Mesenchymal stem cell (in vitro differentiated cells and primary cell): ENCODE results near the gene SPTLC1.

Experiments
- DNase-seq: peaks from one replicate; pipeline ENCODE4 v3.0.0-alpha.2; 2013
- H2AFZ ChIP-seq: one replicate; pipeline ENCODE4 v1.6.1; 2013; ENCODE audit warnings: low read depth, mild to moderate bottlenecking, control low read depth, inconsistent platforms, low read length, moderate library complexity
- H2AK5ac ChIP-seq: 2 replicates; pipeline ENCODE4 v1.6.1; 2013; ENCODE audit warnings: low read length, moderate library complexity, mild to moderate bottlenecking, inconsistent platforms; ENCODE audit not compliant: severe bottlenecking
- H2BK120ac ChIP-seq: one replicate; pipeline ENCODE4 v1.6.1; 2013; ENCODE audit warnings: low read depth, mild to moderate bottlenecking, inconsistent platforms, low read length, moderate library complexity
- H2BK12ac ChIP-seq, 2 experiments: one replicate each; pipeline ENCODE4 v1.6.1; 2013; ENCODE audit warnings: inconsistent platforms in 2 of 2, low read length in 2 of 2, mild to moderate bottlenecking in 2 of 2, moderate library complexity in 2 of 2, control low read depth in 1 of 2
- H2BK15ac ChIP-seq: one replicate; pipeline ENCODE4 v1.6.1; 2013; ENCODE audit warnings: mild to moderate bottlenecking, low read depth, inconsistent platforms; ENCODE audit not compliant: poor library complexity, severe bottlenecking
- H2BK5ac ChIP-seq: 2 replicates; pipeline ENCODE4 v1.6.1; 2013; ENCODE audit warnings: low read depth, mild to moderate bottlenecking, low read length, control low read depth, inconsistent platforms; ENCODE audit not compliant: poor library complexity, severe bottlenecking
- H3K14ac ChIP-seq, 2 experiments: one replicate each; pipeline ENCODE4 v1.6.1; 2013; ENCODE audit warnings: inconsistent platforms in 2 of 2, low read length in 2 of 2, control low read depth in 1 of 2, mild to moderate bottlenecking in 1 of 2, moderate library complexity in 1 of 2
- H3K18ac ChIP-seq, 2 experiments: one replicate each; pipeline ENCODE4 v1.6.1; 2013; ENCODE audit warnings: inconsistent platforms in 2 of 2, low read length in 2 of 2, control low read depth in 1 of 2, low read depth in 1 of 2, mild to moderate bottlenecking in 1 of 2
- H3K23ac ChIP-seq, 2 experiments: one replicate each; pipeline ENCODE4 v1.6.1; 2013; ENCODE audit warnings: inconsistent platforms in 2 of 2, low read length in 2 of 2, mild to moderate bottlenecking in 2 of 2, moderate library complexity in 2 of 2, control low read depth in 1 of 2
- H3K27ac ChIP-seq: 2 replicates; pipeline ENCODE4 v1.5.1; 2013; ENCODE audit warnings: mild to moderate bottlenecking, moderate library complexity, low read length, control low read depth, inconsistent platforms; ENCODE audit not compliant: poor library complexity, severe bottlenecking
- H3K27me3 ChIP-seq, 2 experiments: 2 replicates each; pipeline versions ENCODE4 v1.6.1 to v1.7.0; 2013; ENCODE audit warnings: low read length in 2 of 2, mild to moderate bottlenecking in 2 of 2, moderate library complexity in 2 of 2, control low read depth in 1 of 2, inconsistent platforms in 1 of 2; ENCODE audit not compliant: control insufficient read depth in 1 of 2, insufficient read depth in 1 of 2
- H3K36me3 ChIP-seq, 2 experiments: 2 replicates each; pipeline versions ENCODE4 v1.6.1 to v1.7.0; 2013; ENCODE audit warnings: low read length in 2 of 2, control low read depth in 1 of 2, inconsistent platforms in 1 of 2, low read depth in 1 of 2, mild to moderate bottlenecking in 1 of 2; ENCODE audit not compliant: insufficient read depth in 2 of 2, control insufficient read depth in 1 of 2
- H3K4ac ChIP-seq, 2 experiments: one replicate each; pipeline ENCODE4 v1.6.1; 2013; ENCODE audit warnings: inconsistent platforms in 2 of 2, low read length in 2 of 2, mild to moderate bottlenecking in 2 of 2, moderate library complexity in 2 of 2, control low read depth in 1 of 2, low read depth in 1 of 2
- H3K4me1 ChIP-seq: 2 replicates; pipeline ENCODE4 v1.6.1; 2013; ENCODE audit warnings: low read depth, low read length, control low read depth; ENCODE audit not compliant: control insufficient read depth, insufficient read depth
- H3K4me2 ChIP-seq: 2 replicates; pipeline ENCODE4 v1.6.1; 2013; ENCODE audit warnings: low read length, mild to moderate bottlenecking, inconsistent platforms; ENCODE audit not compliant: poor library complexity, severe bottlenecking
- H3K4me3 ChIP-seq, 2 experiments: 2 replicates each; pipeline versions ENCODE4 v1.5.1 to v1.7.0; 2013; ENCODE audit warnings: low read length in 2 of 2, mild to moderate bottlenecking in 2 of 2, control low read depth in 1 of 2, low read depth in 1 of 2; ENCODE audit not compliant: insufficient read depth in 1 of 2
- H3K79me1 ChIP-seq: replicated peaks from 2 replicates; pipeline ENCODE4 v1.6.1; 2013; ENCODE audit warnings: mild to moderate bottlenecking, control low read depth, low read length, inconsistent platforms; ENCODE audit not compliant: poor library complexity, severe bottlenecking
- H3K9ac ChIP-seq: 2 replicates; pipeline ENCODE4 v1.7.0; 2013; ENCODE audit warnings: mild to moderate bottlenecking, low read length, moderate library complexity
- H3K9me3 ChIP-seq: 2 replicates; pipeline ENCODE4 v1.7.0; 2013; ENCODE audit warnings: mild to moderate bottlenecking, low read length; ENCODE audit not compliant: control insufficient read depth
- H4K8ac ChIP-seq: one replicate; pipeline ENCODE4 v1.6.1; 2013; ENCODE audit warnings: inconsistent platforms, mild to moderate bottlenecking, low read length, moderate library complexity
- H4K91ac ChIP-seq: one replicate; pipeline ENCODE4 v1.6.1; 2013; ENCODE audit warnings: mild to moderate bottlenecking, low read length, inconsistent platforms
- WGBS: methylation state at CpG from one replicate; pipeline ENCODE4 v1.1.7; 2013; ENCODE audit warnings: mixed read lengths; 5-methylcytosine and 5-hydroxymethylcytosine counted together

SPTLC1 gene

GRCh38 chr9:92061184-92061583, 54.0 kb downstream of the SPTLC1 start:
- WGBS, result 90% methylated on average over 1 of the region's 2 CpGs
- no peak overlapping the region for H2AK5ac ChIP-seq
- peaks cover 7 to 89% of the 10 kb centered on the region in 2 experiments for H3K36me3 ChIP-seq
- no peaks in the 10 kb centered on the region for H3K27me3 ChIP-seq
- no peak overlapping the region for H2BK15ac ChIP-seq
- H3K18ac ChIP-seq, result no peak overlapping the region
- no peak overlapping the region for H3K4me3 ChIP-seq
- DNase-seq, result no peak
- H2AFZ ChIP-seq, result no peak overlapping the region
- peaks cover 1% of the 10 kb centered on the region for H3K4me1 ChIP-seq
- H3K27ac ChIP-seq, result no peak overlapping the region
- H3K79me1 ChIP-seq, result peaks cover 15% of the 10 kb centered on the region
- H2BK120ac ChIP-seq, result no peak overlapping the region
- no peak overlapping the region for H4K8ac ChIP-seq
- H3K9me3 ChIP-seq, result peaks cover 41% of the 10 kb centered on the region
- H3K4me2 ChIP-seq, result no peak overlapping the region
- H3K9ac ChIP-seq, result no peak overlapping the region
- H4K91ac ChIP-seq, result no peak overlapping the region
- H2BK12ac ChIP-seq, result no peak overlapping the region
- H2BK5ac ChIP-seq, result no peak overlapping the region
- H3K4ac ChIP-seq, result no peak overlapping the region
- no peak overlapping the region for H3K23ac ChIP-seq
- H3K14ac ChIP-seq, result no peak overlapping the region

GRCh38 chr9:92059661-92060060, 55.6 kb downstream of the SPTLC1 start:
- Histone ChIP-seq H2AK5ac (no peak overlapping the region), H2BK15ac (no peak overlapping the region), H3K79me1 (peaks cover 20% of the 10 kb centered on the region), H3K23ac (no peak overlapping the region), H3K14ac (no peak overlapping the region), H3K4ac (no peak overlapping the region), H2AFZ (no peak overlapping the region), H2BK12ac (no peak overlapping the region), H3K4me1 (no peaks in the 10 kb centered on the region), H4K8ac (no peak overlapping the region), H3K27me3 (no peaks in the 10 kb centered on the region), H4K91ac (no peak overlapping the region), H3K27ac (no peak overlapping the region), H3K36me3 (peaks cover 11 to 88% of the 10 kb centered on the region in 2 experiments), H3K9me3 (peaks cover 38% of the 10 kb centered on the region), H2BK5ac (no peak overlapping the region), H3K18ac (no peak overlapping the region), H3K9ac (no peak overlapping the region), H3K4me3 (no peak overlapping the region), H2BK120ac (no peak overlapping the region), H3K4me2 (no peak overlapping the region)
- 100% methylated on average over 3 of the region's 3 CpGs for WGBS
- no peak for DNase-seq

- no peak overlapping the region for H3K27ac ChIP-seq
- no peak overlapping the region for H2AK5ac ChIP-seq
- no peak overlapping the region for H3K4me3 ChIP-seq
- H3K18ac ChIP-seq, result no peak overlapping the region
- no peak overlapping the region for H2BK15ac ChIP-seq
- H3K36me3 ChIP-seq, result peaks cover 15 to 88% of the 10 kb centered on the region in 2 experiments
- no peak overlapping the region for H2AFZ ChIP-seq
- H2BK5ac ChIP-seq, result no peak overlapping the region
- no peak overlapping the region for H4K8ac ChIP-seq
- H3K79me1 ChIP-seq, result peaks cover 21% of the 10 kb centered on the region
- H4K91ac ChIP-seq, result no peak overlapping the region
- H3K14ac ChIP-seq, result no peak overlapping the region
- H3K4me2 ChIP-seq, result no peak overlapping the region
- no peaks in the 10 kb centered on the region for H3K27me3 ChIP-seq
- no peak overlapping the region for H2BK120ac ChIP-seq
- H3K4ac ChIP-seq, result no peak overlapping the region
- H3K23ac ChIP-seq, result no peak overlapping the region
- H3K9ac ChIP-seq, result no peak overlapping the region
- H2BK12ac ChIP-seq, result no peak overlapping the region
- WGBS, result 97% methylated on average over 5 of the region's 5 CpGs
- no peak for DNase-seq
- no peaks in the 10 kb centered on the region for H3K4me1 ChIP-seq
- H3K9me3 ChIP-seq, result peaks cover 30% of the 10 kb centered on the region
These were observed 56.3 kb downstream of the SPTLC1 start for GRCh38 chr9:92058723-92059444.

GRCh38 chr9:92058026-92058425, 57.2 kb downstream of the SPTLC1 start:
- no peak overlapping the region for H3K27ac ChIP-seq
- H3K9me3 ChIP-seq, result peaks cover 22% of the 10 kb centered on the region
- H4K91ac ChIP-seq, result no peak overlapping the region
- H3K14ac ChIP-seq, result no peak overlapping the region
- no peak overlapping the region for H2BK5ac ChIP-seq
- peaks cover 16 to 88% of the 10 kb centered on the region in 2 experiments for H3K36me3 ChIP-seq
- no peak overlapping the region for H3K4me3 ChIP-seq
- no peak overlapping the region for H2BK120ac ChIP-seq
- H3K4ac ChIP-seq, result no peak overlapping the region
- H2AFZ ChIP-seq, result no peak overlapping the region
- no peak for DNase-seq
- H3K79me1 ChIP-seq, result peaks cover 21% of the 10 kb centered on the region
- no peak overlapping the region for H3K9ac ChIP-seq
- no peak overlapping the region for H2BK15ac ChIP-seq
- H3K23ac ChIP-seq, result no peak overlapping the region
- no peak overlapping the region for H2BK12ac ChIP-seq
- no peak overlapping the region for H4K8ac ChIP-seq
- H3K27me3 ChIP-seq, result no peaks in the 10 kb centered on the region
- H2AK5ac ChIP-seq, result no peak overlapping the region
- H3K4me1 ChIP-seq, result no peaks in the 10 kb centered on the region
- no peak overlapping the region for H3K18ac ChIP-seq
- H3K4me2 ChIP-seq, result no peak overlapping the region
